Stomach (tissue), 9 donors: ENCODE results near the gene OCIAD1. TPM values are rescaled to one million over a fixed set of nuclear protein-coding genes. Genes with fewer than 3 reads are reported as not detected.

Experiments used
- DNase-seq, 2 donors: peaks; one replicate each; pipeline versions ENCODE4 v3.0.0 to v3.0.0-alpha.2; 2013 to 2019
- H3K27ac ChIP-seq, 5 donors: fragments of 200-600 bp in 4 of 5; sonication (generic) in 4 of 5; one replicate each; pipeline ENCODE4 v1.5.1; 2013 to 2019; ENCODE audit warnings: mild to moderate bottlenecking in 1 of 5, moderate library complexity in 1 of 5
- H3K27me3 ChIP-seq, 3 donors: fragments of 200-600 bp; sonication (generic); one replicate each; pipeline ENCODE4 v1.5.1; 2017 to 2019; ENCODE audit warnings: mixed run types in 1 of 3
- H3K36me3 ChIP-seq, 4 donors: fragments of 200-600 bp; sonication (generic); 1 replicate in 3 of 4; 2 replicates in 1 of 4; pipeline ENCODE4 v1.5.1; 2016 to 2019
- H3K4me1 ChIP-seq, 4 donors: fragments of 200-600 bp; sonication (generic); one replicate each; pipeline ENCODE4 v1.5.1; 2016 to 2019
- H3K4me3 ChIP-seq, 4 donors: fragments of 200-600 bp; sonication (generic) in 3 of 4; one replicate each; pipeline ENCODE4 v1.5.1; 2016 to 2019; ENCODE audit warnings: mild to moderate bottlenecking in 1 of 4
- H3K9me3 ChIP-seq, 4 donors: fragments of 200-600 bp; sonication (generic); one replicate each; pipeline ENCODE4 v1.5.1; 2016 to 2019
- EP300 ChIP-seq: sonication (generic); formaldehyde crosslinking; IDR thresholded peaks from one replicate; pipeline ENCODE4 v1.6.1; 2017; ENCODE audit warnings: antibody characterized with exemption
- POLR2A ChIP-seq, 4 donors: fragments of 450-650 bp; IDR thresholded peaks; one replicate each; pipeline ENCODE4 v1.6.1; 2016; ENCODE audit warnings: antibody characterized with exemption in 4 of 4, control low read depth in 2 of 4, mild to moderate bottlenecking in 1 of 4, moderate library complexity in 1 of 4
- POLR2AphosphoS5 ChIP-seq, 3 donors: sonication (generic); formaldehyde crosslinking; IDR thresholded peaks; one replicate each; pipeline ENCODE4 v1.6.1; 2016; ENCODE audit warnings: antibody characterized with exemption in 3 of 3
- WGBS, 5 donors: extraction: QIAGEN DNeasy Blood & Tissue Kit in 3 of 5; methylation state at CpG; one replicate each; pipeline versions ENCODE4 v1.1.5 to v1.1.7; 2013 to 2018; 5-methylcytosine and 5-hydroxymethylcytosine counted together
- intact Hi-C: fragments of 100-400 bp; cut with DNase I; formaldehyde crosslinking; loops from one replicate; pipeline ENCODE4 v1.15.1; 2023; ENCODE audit warnings: low total_unique reads
- polyA plus RNA-seq, 3 donors: library from polyadenylated mRNA; stranded (reverse); fragments of 200-250 nt; gene quantifications; one replicate each; pipeline ENCODE4 v1.2.3, GENCODE V29; 2013
- total RNA-seq, 5 donors: library from RNA; depleted of rRNA; stranded (reverse); fragments of >200 nt; gene quantifications; one replicate each; pipeline versions ENCODE4 v1.1.0 to v1.2.3, GENCODE V29; 2014 to 2016
- TF ChIP-seq, protein P1 (sequence below), 7 experiments: fragments of 450-650 bp in 4 of 7; fragments of 200-600 bp in 3 of 7; sonication (generic) in 3 of 7; IDR thresholded peaks; one replicate each; pipeline ENCODE4 v1.5.1; 2016 to 2019; ENCODE audit warnings: antibody characterized with exemption in 7 of 7, control low read depth in 2 of 7, mild to moderate bottlenecking in 1 of 7
- donor health status: healthy with polysubstance abuse.
- donor health status: Bipolar disorder and iron deficiency.
- donor health status: healthy.

Gene OCIAD1
- total and polyA plus RNA-seq, 8 donors, result 24.0 to 142 (median 85.5) TPM

DNA sequence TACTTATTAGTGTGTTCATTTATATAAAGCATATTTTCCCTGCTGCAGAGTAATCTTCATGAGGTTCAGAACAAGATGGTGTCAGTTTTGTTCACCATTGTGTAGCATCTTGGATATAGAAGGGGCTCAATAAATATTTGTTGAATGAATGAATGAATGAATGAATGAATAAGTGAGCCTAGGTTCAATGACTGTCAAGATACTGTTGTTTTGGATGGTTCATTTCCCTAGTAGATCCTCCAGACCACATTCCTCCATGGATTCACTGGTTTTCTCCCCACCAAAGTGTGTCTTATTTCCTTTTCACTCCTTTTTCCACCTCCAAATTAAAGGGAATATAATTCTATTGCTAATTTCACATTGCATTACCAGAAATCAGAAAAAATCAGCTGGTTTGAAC, 77.8 kb downstream of the OCIAD1 start:
- no peak overlapping the region for H3K27ac ChIP-seq
- intact Hi-C loops, result no loop called here
- no peak overlapping the region for H3K4me3 ChIP-seq
- no peak for DNase-seq
- peaks cover 0 to 7% (median 3%) of the 10 kb centered on the region in 4 donors for H3K36me3 ChIP-seq
- H3K9me3 ChIP-seq, result no peaks in the 10 kb centered on the region
- peaks cover 4 to 38% (median 21%) of the 10 kb centered on the region in 4 donors for H3K4me1 ChIP-seq
- no peaks in the 10 kb centered on the region for H3K27me3 ChIP-seq
- TF ChIP-seq, protein P1, sequence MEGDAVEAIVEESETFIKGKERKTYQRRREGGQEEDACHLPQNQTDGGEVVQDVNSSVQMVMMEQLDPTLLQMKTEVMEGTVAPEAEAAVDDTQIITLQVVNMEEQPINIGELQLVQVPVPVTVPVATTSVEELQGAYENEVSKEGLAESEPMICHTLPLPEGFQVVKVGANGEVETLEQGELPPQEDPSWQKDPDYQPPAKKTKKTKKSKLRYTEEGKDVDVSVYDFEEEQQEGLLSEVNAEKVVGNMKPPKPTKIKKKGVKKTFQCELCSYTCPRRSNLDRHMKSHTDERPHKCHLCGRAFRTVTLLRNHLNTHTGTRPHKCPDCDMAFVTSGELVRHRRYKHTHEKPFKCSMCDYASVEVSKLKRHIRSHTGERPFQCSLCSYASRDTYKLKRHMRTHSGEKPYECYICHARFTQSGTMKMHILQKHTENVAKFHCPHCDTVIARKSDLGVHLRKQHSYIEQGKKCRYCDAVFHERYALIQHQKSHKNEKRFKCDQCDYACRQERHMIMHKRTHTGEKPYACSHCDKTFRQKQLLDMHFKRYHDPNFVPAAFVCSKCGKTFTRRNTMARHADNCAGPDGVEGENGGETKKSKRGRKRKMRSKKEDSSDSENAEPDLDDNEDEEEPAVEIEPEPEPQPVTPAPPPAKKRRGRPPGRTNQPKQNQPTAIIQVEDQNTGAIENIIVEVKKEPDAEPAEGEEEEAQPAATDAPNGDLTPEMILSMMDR (IDR thresholded peaks at IDR 0.05), result no peak
- TF ChIP-seq EP300 (no peak), POLR2A (IDR thresholded peaks at IDR 0.05) (no peak), POLR2AphosphoS5 (IDR thresholded peaks at IDR 0.05) (no peak)

DNA sequence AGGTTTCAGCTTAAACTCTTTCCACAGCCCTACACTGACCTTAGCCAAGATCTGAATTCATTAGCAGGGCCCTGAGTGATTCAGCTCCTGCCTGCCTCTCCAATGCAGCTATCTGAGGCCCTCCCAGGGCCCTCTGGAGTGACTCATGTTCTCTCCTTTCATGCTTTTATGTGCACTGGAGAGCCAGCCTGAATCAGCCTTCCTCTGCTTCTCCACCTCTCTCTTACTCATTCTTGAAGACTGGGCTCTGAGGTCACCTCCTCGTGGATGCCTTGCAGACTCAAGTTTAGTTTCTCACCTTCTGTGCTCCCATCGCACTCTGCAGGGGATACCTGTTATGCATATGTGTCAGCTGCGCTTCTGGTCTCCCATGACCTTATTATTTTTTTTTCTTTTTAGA, 78.8 kb downstream of the OCIAD1 start:
- WGBS, 5 donors, result 59 to 76% (median 66%) methylated on average over 3 of the region's 3 CpGs
- Histone ChIP-seq H3K4me3 (no peak overlapping the region), H3K36me3 (no peaks in the 10 kb centered on the region), H3K27ac (peak overlapping the region in 3 of 5 donors; percentile 35 to 59 (median 40)), H3K4me1 (peaks cover 4 to 28% (median 21%) of the 10 kb centered on the region in 4 donors), H3K9me3 (no peaks in the 10 kb centered on the region), H3K27me3 (no peaks in the 10 kb centered on the region)
- intact Hi-C loops, result no loop called here
- TF ChIP-seq, protein P1 (IDR thresholded peaks at IDR 0.05), result no peak
- peak in 1 of 3 donors; percentile 66 for TF ChIP-seq POLR2AphosphoS5 (IDR thresholded peaks at IDR 0.05)
- peak; percentile 55 to 82 for DNase-seq

DNA sequence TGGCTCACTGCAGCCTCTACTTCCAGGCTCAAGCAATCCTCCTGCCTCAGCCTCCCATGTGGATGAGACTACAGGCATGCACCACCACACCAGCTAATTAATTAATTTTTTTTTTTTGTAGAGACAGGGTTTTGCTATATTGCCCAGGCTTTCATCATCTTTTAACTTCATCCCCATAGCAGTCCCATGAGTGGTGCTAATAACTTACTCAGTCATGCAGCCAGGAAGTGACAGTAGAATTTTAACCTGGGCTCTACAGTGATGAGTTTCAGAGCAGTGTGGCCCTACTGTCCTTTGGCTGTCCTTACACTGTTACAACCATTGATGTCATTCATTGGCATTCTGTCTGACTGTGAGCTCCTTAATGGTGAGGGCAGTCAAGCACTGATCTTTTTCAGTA, 79.6 kb downstream of the OCIAD1 start:
- intact Hi-C loops, result no loop called here
- TF ChIP-seq POLR2AphosphoS5 (IDR thresholded peaks at IDR 0.05), result no peak
- no peak for TF ChIP-seq POLR2A (IDR thresholded peaks at IDR 0.05)
- TF ChIP-seq, protein P1 (IDR thresholded peaks at IDR 0.05), result no peak
- TF ChIP-seq EP300, result no peak
- H3K4me1 ChIP-seq, result peaks cover 4 to 19% (median 16%) of the 10 kb centered on the region in 4 donors
- H3K27ac ChIP-seq, result peak overlapping the region in 1 of 5 donors; percentile 48
- no peaks in the 10 kb centered on the region for H3K36me3 ChIP-seq
- H3K4me3 ChIP-seq, result no peak overlapping the region
- H3K9me3 ChIP-seq, result no peaks in the 10 kb centered on the region
- H3K27me3 ChIP-seq, result no peaks in the 10 kb centered on the region
- DNase-seq, result no peak

Other genes starting within 250 kb of the OCIAD1 start
- 100 to 1,000 TPM in 3 of 5 donors, 10 to 100 TPM in 2; 66.4 to 697 (median 105) TPM for gene FRYL, start 50.8 kb upstream of the OCIAD1 start, total RNA-seq
- gene FRYL, start 50.8 kb upstream of the OCIAD1 start, polyA plus RNA-seq, result 10 to 100 TPM in 1 of 3 donors, 1 to 10 TPM in 2; 6.4 to 12.8 (median 7.8) TPM
- gene OCIAD2, start 75.7 kb downstream of the OCIAD1 start, total RNA-seq, result 100 to 1,000 TPM in 1 of 5 donors, 10 to 100 TPM in 2, 1 to 10 TPM in 2; 1.7 to 371 (median 29.2) TPM
- gene OCIAD2, start 75.7 kb downstream of the OCIAD1 start, polyA plus RNA-seq, result 10 to 100 TPM; 55.6 to 80.8 (median 72.7) TPM
- 10 to 100 TPM in 1 of 5 donors, 1 to 10 TPM in 3, not detected in 1; 2.8 to 48.1 (median 3.9) TPM for gene CWH43, start 155.2 kb downstream of the OCIAD1 start, total RNA-seq
- 1 to 10 TPM in 2 of 3 donors, under 1 TPM in 1; 0.50 to 2.4 (median 2.3) TPM for gene CWH43, start 155.2 kb downstream of the OCIAD1 start, polyA plus RNA-seq